WI38 (cell line): Measurements from ENCODE around the gene IGF1R.

Experiments
- H3K4me3 ChIP-seq: 2 replicates; pipeline ENCODE4 v1.5.1; 2011; ENCODE audit warnings: low read depth, mild to moderate bottlenecking, control low read depth, low read length
- TF ChIP-seq, protein P1 (sequence below): IDR thresholded peaks from 2 replicates; pipeline ENCODE4 v1.5.1; 2012; ENCODE audit warnings: low read depth, mild to moderate bottlenecking, control low read depth, low read length

Gene IGF1R

GRCh38 chr15:98771541-98771940 lies 123.2 kb downstream of the IGF1R start:
- TF ChIP-seq, protein P1, sequence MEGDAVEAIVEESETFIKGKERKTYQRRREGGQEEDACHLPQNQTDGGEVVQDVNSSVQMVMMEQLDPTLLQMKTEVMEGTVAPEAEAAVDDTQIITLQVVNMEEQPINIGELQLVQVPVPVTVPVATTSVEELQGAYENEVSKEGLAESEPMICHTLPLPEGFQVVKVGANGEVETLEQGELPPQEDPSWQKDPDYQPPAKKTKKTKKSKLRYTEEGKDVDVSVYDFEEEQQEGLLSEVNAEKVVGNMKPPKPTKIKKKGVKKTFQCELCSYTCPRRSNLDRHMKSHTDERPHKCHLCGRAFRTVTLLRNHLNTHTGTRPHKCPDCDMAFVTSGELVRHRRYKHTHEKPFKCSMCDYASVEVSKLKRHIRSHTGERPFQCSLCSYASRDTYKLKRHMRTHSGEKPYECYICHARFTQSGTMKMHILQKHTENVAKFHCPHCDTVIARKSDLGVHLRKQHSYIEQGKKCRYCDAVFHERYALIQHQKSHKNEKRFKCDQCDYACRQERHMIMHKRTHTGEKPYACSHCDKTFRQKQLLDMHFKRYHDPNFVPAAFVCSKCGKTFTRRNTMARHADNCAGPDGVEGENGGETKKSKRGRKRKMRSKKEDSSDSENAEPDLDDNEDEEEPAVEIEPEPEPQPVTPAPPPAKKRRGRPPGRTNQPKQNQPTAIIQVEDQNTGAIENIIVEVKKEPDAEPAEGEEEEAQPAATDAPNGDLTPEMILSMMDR, result no peak
- no peak overlapping the region for H3K4me3 ChIP-seq

- H3K4me3 ChIP-seq, result no peak overlapping the region
- TF ChIP-seq, protein P1, result no peak
Measured at GRCh38 chr15:98772895-98773294, 124.6 kb downstream of the IGF1R start.

- no peak overlapping the region for H3K4me3 ChIP-seq
- TF ChIP-seq, protein P1, result no peak
Measured at GRCh38 chr15:98773616-98774015, 125.3 kb downstream of the IGF1R start.

GRCh38 chr15:98774756-98775497 lies 126.6 kb downstream of the IGF1R start:
- TF ChIP-seq, protein P1, result no peak
- H3K4me3 ChIP-seq, result no peak overlapping the region

DNA sequence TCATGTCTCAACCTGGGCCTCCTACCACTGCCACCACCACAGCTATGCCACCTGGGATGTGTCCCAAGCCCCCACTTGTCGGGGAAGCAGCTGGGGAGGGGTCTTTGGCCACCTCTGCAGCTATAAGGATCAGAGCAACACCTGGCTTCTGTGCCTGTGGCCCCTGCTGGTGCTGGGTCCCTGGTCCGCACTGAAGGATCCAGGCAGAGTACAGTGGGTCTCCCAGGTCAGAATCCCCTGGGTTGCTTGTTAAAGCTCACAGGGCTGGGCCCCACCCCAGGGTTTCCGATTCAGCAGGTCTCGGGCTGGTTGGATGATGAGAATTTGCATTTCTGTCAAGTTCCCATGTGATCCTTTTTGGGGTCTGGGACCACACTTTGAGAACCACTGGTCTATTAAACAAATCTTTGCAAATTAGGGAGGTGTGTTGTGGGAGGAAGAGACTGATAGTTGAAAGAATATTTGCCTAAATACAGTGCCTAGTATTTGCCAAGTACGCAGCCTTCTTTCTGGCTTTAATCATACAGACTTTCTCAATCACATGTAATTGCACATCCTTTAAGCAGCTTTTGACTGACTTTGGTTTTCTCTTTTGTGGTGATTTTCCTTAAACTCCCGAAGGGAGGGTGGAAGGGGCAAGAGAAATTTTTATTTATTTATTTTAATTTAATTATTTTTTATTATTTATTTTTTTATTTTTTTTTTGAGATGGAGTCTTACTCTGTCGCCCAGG lies 127.3 kb downstream of the IGF1R start:
- H3K4me3 ChIP-seq, result no peak overlapping the region
- TF ChIP-seq, protein P1, result no peak

- H3K4me3 ChIP-seq, result no peak overlapping the region
- TF ChIP-seq, protein P1, result no peak
Measured at GRCh38 chr15:98776607-98777281, 128.4 kb downstream of the IGF1R start.
